Immature natural killer cell (primary cell): Measurements from ENCODE around the gene CGREF1. TPM values are rescaled to one million over a fixed set of nuclear protein-coding genes. Genes with fewer than 3 reads are reported as not detected.
"Not testable (repeated sequence)": the region's sequence is repeated elsewhere in the genome, so short reads cannot be mapped to it uniquely, and the experiment has no call there.

Experiments
- DNase-seq, 3 donors: peaks; one replicate each; pipeline ENCODE4 v3.0.0; 2022; ENCODE audit warnings: mixed read lengths in 1 of 3
- H3K27ac Mint-ChIP-seq, 6 donors: one replicate each; pipeline ENCODE4 v1.8.0; 2020; ENCODE audit warnings: mixed read lengths in 6 of 6, mild to moderate bottlenecking in 5 of 6, inconsistent platforms in 4 of 6, moderate library complexity in 3 of 6
- H3K27me3 Mint-ChIP-seq, 3 donors: one replicate each; pipeline ENCODE4 v1.8.0; 2020 to 2021; ENCODE audit warnings: low read depth in 3 of 3, mild to moderate bottlenecking in 3 of 3, mixed read lengths in 3 of 3, moderate library complexity in 3 of 3, inconsistent platforms in 1 of 3
- H3K36me3 Mint-ChIP-seq, 3 donors: one replicate each; pipeline ENCODE4 v1.8.0; 2020; ENCODE audit warnings: mixed read lengths in 3 of 3, inconsistent platforms in 2 of 3, mild to moderate bottlenecking in 2 of 3
- H3K4me1 Mint-ChIP-seq, 2 donors: one replicate each; pipeline ENCODE4 v1.8.0; 2020; ENCODE audit warnings: inconsistent platforms in 2 of 2, mild to moderate bottlenecking in 2 of 2, mixed read lengths in 2 of 2, moderate library complexity in 1 of 2
- H3K4me3 Mint-ChIP-seq, 5 donors: one replicate each; pipeline ENCODE4 v1.8.0; 2020; ENCODE audit warnings: mild to moderate bottlenecking in 5 of 5, mixed read lengths in 5 of 5, inconsistent platforms in 3 of 5, moderate library complexity in 3 of 5
- H3K9me3 Mint-ChIP-seq, 6 donors: one replicate each; pipeline ENCODE4 v1.8.0; 2020; ENCODE audit warnings: mild to moderate bottlenecking in 6 of 6, mixed read lengths in 6 of 6, inconsistent platforms in 4 of 6, moderate library complexity in 3 of 6
- polyA plus RNA-seq, 3 donors: library from polyadenylated mRNA; unstranded; fragments of 300-500 nt; fragmentation: Illumina TruSeq; gene quantifications; one replicate each; pipeline ENCODE4 v1.2.3, GENCODE V29; 2021

CGREF1 gene
- polyA plus RNA-seq, 3 donors from 2014 or later = not detected

GRCh38 chr2:27133195-27133875 is 14.4 kb upstream of the CGREF1 start:
- no peaks in the 10 kb centered on the region for H3K9me3 Mint-ChIP-seq
- peak overlapping the region; percentile 91 to 95 (median 94) for H3K4me3 Mint-ChIP-seq
- peaks cover 16 to 33% of the 10 kb centered on the region in 2 donors for H3K4me1 Mint-ChIP-seq
- H3K36me3 Mint-ChIP-seq = peaks cover 0 to 15% (median 0%) of the 10 kb centered on the region in 3 donors
- H3K27ac Mint-ChIP-seq = peak overlapping the region; percentile 79 to 95 (median 86)
- DNase-seq = peak in 1 of 3 donors; percentile 7
- peaks cover 5 to 12% (median 10%) of the 10 kb centered on the region in 3 donors for H3K27me3 Mint-ChIP-seq

GRCh38 chr2:27131429-27131828 is 12.5 kb upstream of the CGREF1 start:
- peak overlapping the region in 1 of 5 donors; percentile 21 for H3K4me3 Mint-ChIP-seq
- peaks cover 5 to 12% (median 10%) of the 10 kb centered on the region in 3 donors for H3K27me3 Mint-ChIP-seq
- H3K4me1 Mint-ChIP-seq = peaks cover 16 to 33% of the 10 kb centered on the region in 2 donors
- H3K9me3 Mint-ChIP-seq = no peaks in the 10 kb centered on the region
- H3K36me3 Mint-ChIP-seq = peaks cover 0 to 15% (median 0%) of the 10 kb centered on the region in 3 donors
- no peak for DNase-seq
- H3K27ac Mint-ChIP-seq = peak overlapping the region in 2 of 6 donors; percentile 28 to 55

GRCh38 chr2:27130396-27130795 is 11.5 kb upstream of the CGREF1 start:
- DNase-seq = no peak
- Mint-ChIP-seq H3K9me3 (no peaks in the 10 kb centered on the region), H3K4me1 (peaks cover 16 to 31% of the 10 kb centered on the region in 2 donors), H3K36me3 (peaks cover 0 to 15% (median 0%) of the 10 kb centered on the region in 3 donors), H3K27ac (peak overlapping the region in 1 of 6 donors; percentile 51), H3K4me3 (no peak overlapping the region), H3K27me3 (peaks cover 5 to 10% (median 10%) of the 10 kb centered on the region in 3 donors)

GRCh38 chr2:27128668-27129571 is 10.0 kb upstream of the CGREF1 start:
- peak overlapping the region in 5 of 6 donors; percentile 43 to 67 (median 52) for H3K27ac Mint-ChIP-seq
- H3K9me3 Mint-ChIP-seq = no peaks in the 10 kb centered on the region
- peaks cover 1 to 9% (median 6%) of the 10 kb centered on the region in 3 donors for H3K27me3 Mint-ChIP-seq
- H3K4me3 Mint-ChIP-seq = no peak overlapping the region
- no peak for DNase-seq
- peaks cover 15 to 26% of the 10 kb centered on the region in 2 donors for H3K4me1 Mint-ChIP-seq
- peaks cover 0 to 15% (median 0%) of the 10 kb centered on the region in 3 donors for H3K36me3 Mint-ChIP-seq

- no peak overlapping the region for H3K4me3 Mint-ChIP-seq
Observed at GRCh38 chr2:27127883-27128667, 9.1 kb upstream of the CGREF1 start.

GRCh38 chr2:27126252-27126710 is 7.4 kb upstream of the CGREF1 start:
- Mint-ChIP-seq H3K36me3 (peaks cover 0 to 15% (median 0%) of the 10 kb centered on the region in 3 donors), H3K9me3 (no peaks in the 10 kb centered on the region), H3K27ac (peak overlapping the region in 4 of 6 donors; percentile 0 to 66 (median 25)), H3K4me3 (no peak overlapping the region), H3K27me3 (peaks cover 3 to 6% (median 3%) of the 10 kb centered on the region in 3 donors), H3K4me1 (peaks cover 17% of the 10 kb centered on the region in 2 donors)
- DNase-seq = no peak

More at GRCh38 chr2:27127883-27128667, 9.1 kb upstream of the CGREF1 start:
- H3K9me3 Mint-ChIP-seq = no peaks in the 10 kb centered on the region
- peaks cover 1 to 5% (median 3%) of the 10 kb centered on the region in 3 donors for H3K27me3 Mint-ChIP-seq
- peaks cover 0 to 15% (median 0%) of the 10 kb centered on the region in 3 donors for H3K36me3 Mint-ChIP-seq
- DNase-seq = no peak
- no peak overlapping the region for H3K27ac Mint-ChIP-seq
- H3K4me1 Mint-ChIP-seq = peaks cover 11 to 23% of the 10 kb centered on the region in 2 donors

GRCh38 chr2:27125104-27125503 is 6.2 kb upstream of the CGREF1 start:
- H3K36me3 Mint-ChIP-seq = peaks cover 0 to 5% (median under 1%) of the 10 kb centered on the region in 3 donors
- no peaks in the 10 kb centered on the region for H3K9me3 Mint-ChIP-seq
- peaks cover 16 to 19% of the 10 kb centered on the region in 2 donors for H3K4me1 Mint-ChIP-seq
- H3K27ac Mint-ChIP-seq = peak overlapping the region in 3 of 6 donors; percentile 23 to 91 (median 34)
- peaks cover 3 to 7% (median 6%) of the 10 kb centered on the region in 3 donors for H3K27me3 Mint-ChIP-seq
- H3K4me3 Mint-ChIP-seq = peak overlapping the region in 2 of 5 donors; percentile 52 to 65
- DNase-seq = no peak

GRCh38 chr2:27123302-27124150 is 4.6 kb upstream of the CGREF1 start, which contains the start of gene ABHD1:
Gene ABHD1, plus strand, starts transcription at chr2:27123815. Its CDS starts 134 bp downstream, at chr2:27123949.
- DNase-seq = peak; percentile 72 to 77 (median 74)
- Mint-ChIP-seq H3K27me3 (peaks cover 7 to 11% (median 10%) of the 10 kb centered on the region in 3 donors), H3K4me3 (peak within 1 kb of the TSS; percentile 88 to 95 (median 93)), H3K9me3 (no peaks in the 10 kb centered on the region), H3K36me3 (peaks cover 0 to 3% (median 0%) of the 10 kb centered on the region in 3 donors), H3K4me1 (peaks cover 21 to 22% of the 10 kb centered on the region in 2 donors), H3K27ac (peak within 1 kb of the TSS; percentile 81 to 94 (median 90))

GRCh38 chr2:27122791-27123190 is 3.9 kb upstream of the CGREF1 start:
- Mint-ChIP-seq H3K27me3 (peaks cover 7 to 15% (median 12%) of the 10 kb centered on the region in 3 donors), H3K4me1 (peaks cover 21 to 22% of the 10 kb centered on the region in 2 donors), H3K9me3 (no peaks in the 10 kb centered on the region), H3K4me3 (peak overlapping the region; percentile 88 to 95 (median 93)), H3K27ac (peak overlapping the region; percentile 81 to 92 (median 90)), H3K36me3 (peaks cover 0 to 3% (median 0%) of the 10 kb centered on the region in 3 donors)
- DNase-seq = no peak

- Mint-ChIP-seq H3K36me3 (peaks cover 0 to 3% (median 0%) of the 10 kb centered on the region in 3 donors), H3K4me1 (peaks cover 21 to 22% of the 10 kb centered on the region in 2 donors), H3K27me3 (peaks cover 7 to 21% (median 12%) of the 10 kb centered on the region in 3 donors), H3K27ac (peak overlapping the region in 2 of 6 donors; percentile 14 to 32), H3K4me3 (peak overlapping the region in 4 of 5 donors; percentile 29 to 95 (median 90)), H3K9me3 (no peaks in the 10 kb centered on the region)
- no peak for DNase-seq
Observed at GRCh38 chr2:27121906-27122305, 3.0 kb upstream of the CGREF1 start.

- DNase-seq, H3K9me3 Mint-ChIP-seq, H3K27ac Mint-ChIP-seq, H3K36me3 Mint-ChIP-seq: not testable (repeated sequence)
- H3K27me3 Mint-ChIP-seq = peaks cover 5 to 21% (median 14%) of the 10 kb centered on the region in 3 donors
- H3K4me1 Mint-ChIP-seq = peaks cover 21 to 22% of the 10 kb centered on the region in 2 donors
- peak overlapping the region; percentile 38 to 79 (median 66) for H3K4me3 Mint-ChIP-seq
Observed at GRCh38 chr2:27119330-27119670, 372 bp upstream of the CGREF1 start.

- H3K4me1 Mint-ChIP-seq = peaks cover 13 to 18% of the 10 kb centered on the region in 2 donors
- no peak overlapping the region for H3K4me3 Mint-ChIP-seq
- no peaks in the 10 kb centered on the region for H3K9me3 Mint-ChIP-seq
- peaks cover 5 to 18% (median 9%) of the 10 kb centered on the region in 3 donors for H3K27me3 Mint-ChIP-seq
- H3K36me3 Mint-ChIP-seq = peaks cover 0 to 3% (median 0%) of the 10 kb centered on the region in 3 donors
- no peak overlapping the region for H3K27ac Mint-ChIP-seq
- no peak for DNase-seq
Observed at GRCh38 chr2:27117995-27118524, 868 bp downstream of the CGREF1 start.
